ENCODE measurements around the gene COX8A. TPM values are rescaled to one million over a fixed set of nuclear protein-coding genes. Genes with fewer than 3 reads are reported as not detected.

COX8A gene
- polyA plus RNA-seq, 4 donors, result 150 to 327 (median 212) TPM

- no peak for DNase-seq (ENCODE audit: low read depth in 4 of 4, low spot score in 3 of 4)
Observed at GRCh38 chr11:64018310-64018709, 43.9 kb downstream of the COX8A start.

DNA sequence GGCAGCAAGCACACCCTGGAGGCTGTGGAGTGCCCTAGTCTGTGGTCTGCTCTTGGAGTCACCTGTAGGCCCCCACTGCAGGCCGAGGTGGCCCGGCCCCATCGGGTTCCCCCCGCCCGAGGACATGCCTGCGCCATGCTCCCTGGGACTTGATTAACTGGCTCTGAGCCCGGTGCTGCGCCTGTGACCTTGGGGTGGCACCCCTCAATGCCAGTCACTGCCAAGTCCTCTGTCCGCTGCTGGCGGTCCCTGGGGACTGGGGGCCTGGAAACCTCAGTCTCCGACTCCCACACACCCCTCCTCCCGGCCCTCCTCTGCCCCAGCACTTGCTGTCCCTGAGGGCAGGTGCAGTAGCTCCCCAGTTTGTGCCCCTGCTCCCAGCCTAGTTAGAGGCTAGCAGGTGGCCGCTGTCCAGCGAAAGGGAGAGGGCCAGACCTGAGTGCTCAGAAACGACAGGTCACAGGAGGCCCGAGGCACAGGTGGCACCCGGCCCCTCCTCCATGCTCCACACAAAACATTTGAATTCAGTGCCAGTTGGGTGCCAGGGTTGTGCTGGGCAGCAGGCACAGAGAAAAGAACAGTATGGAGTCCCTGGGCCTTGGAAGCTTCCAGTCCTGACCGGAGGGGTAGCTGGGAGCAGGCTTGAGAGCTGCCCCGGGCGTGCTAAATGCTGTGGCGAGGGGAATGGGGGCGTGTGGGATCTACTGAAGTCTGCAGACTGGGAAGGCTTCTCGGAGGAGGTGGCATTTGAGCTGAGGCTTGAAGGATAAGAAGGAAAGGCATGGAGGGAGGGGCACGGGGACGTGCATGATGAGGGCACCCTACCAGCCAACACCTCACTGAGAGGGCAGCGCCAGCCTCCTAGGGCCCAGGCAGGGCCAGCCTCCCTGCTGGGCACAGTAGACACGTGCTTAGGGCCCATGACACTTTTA is 45.0 kb downstream of the COX8A start:
- DNase-seq (ENCODE audit: low read depth in 4 of 4, low spot score in 3 of 4), result no peak

DNA sequence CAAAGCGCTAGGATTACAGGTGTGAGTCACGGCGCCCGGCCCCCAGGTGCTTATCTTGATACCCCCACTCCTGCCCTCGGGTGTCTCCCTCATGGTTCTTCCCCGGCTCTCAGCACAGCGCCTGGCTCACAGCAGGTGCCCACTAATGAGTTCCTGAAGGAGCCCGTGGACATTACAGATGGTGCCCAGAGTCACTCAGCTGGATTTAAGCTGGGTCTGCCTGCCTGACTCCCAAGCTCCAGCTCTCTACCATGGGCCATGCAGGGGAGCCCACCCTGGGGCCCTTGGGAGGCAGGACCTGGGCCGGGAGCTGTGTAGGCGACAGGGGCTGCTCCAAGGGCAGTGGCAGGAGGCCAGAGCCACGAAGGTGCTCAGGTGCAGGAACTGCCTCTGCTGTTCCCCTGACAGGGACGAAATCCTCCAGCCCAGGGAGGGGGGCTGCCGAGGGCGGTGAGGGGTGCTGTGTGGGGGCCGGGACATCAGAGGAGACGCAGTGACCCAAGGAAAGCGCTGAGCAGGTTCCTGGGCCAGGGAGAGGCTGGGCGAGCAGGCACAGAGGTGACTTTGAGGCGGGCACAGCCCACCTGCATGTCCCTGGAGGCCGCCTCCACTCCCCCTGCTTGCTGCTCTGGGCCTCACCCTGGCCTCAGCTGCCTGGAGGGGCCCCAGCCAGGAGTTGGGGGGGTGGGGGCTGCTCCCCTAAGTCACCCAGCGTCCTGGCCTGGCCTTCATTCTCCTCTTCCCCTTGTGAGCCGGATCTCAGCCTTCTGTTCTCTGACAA is 46.7 kb downstream of the COX8A start:
- DNase-seq (ENCODE audit: low read depth in 4 of 4, low spot score in 3 of 4), result no peak

GRCh38 chr11:64021757-64022093 is 47.3 kb downstream of the COX8A start:
- DNase-seq (ENCODE audit: low read depth in 4 of 4, low spot score in 3 of 4), result no peak

DNA sequence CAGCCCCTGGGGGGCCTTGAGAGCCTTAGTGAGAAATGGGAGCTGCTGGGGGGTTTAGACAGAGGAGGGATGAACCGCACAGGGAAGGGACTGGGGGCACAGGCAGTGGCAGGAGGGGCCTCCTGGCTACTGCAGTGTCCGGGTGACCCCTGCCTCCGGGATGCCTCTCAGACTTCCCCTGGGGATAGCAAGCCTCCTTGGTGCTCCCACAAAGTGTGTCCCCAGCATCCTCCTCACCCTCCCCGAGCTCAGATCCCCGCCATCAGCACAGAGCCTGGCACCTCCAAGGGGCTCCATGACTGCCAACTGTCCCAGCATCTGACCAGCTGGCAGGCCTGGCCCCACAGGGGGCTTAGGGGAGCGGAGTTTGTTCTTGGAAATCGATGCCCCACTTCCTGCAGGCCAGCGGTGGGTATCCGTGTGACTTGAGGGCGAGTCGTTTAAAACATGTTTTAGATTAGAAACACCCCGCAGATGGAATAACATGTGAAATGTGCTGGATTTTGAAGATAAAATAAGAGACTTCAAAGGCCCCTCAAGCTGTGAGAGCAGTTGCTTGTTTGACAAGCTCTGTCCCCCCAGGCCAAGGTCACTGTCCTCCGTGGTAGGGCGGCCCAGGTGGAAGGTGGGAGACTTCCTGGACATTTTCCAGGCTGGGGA is 47.8 kb downstream of the COX8A start:
- DNase-seq (ENCODE audit: low read depth in 4 of 4, low spot score in 3 of 4), result no peak

GRCh38 chr11:64023712-64024710 is 49.6 kb downstream of the COX8A start:
- DNase-seq (ENCODE audit: low read depth in 4 of 4, low spot score in 3 of 4), result no peak

GRCh38 chr11:64025205-64025604 is 50.8 kb downstream of the COX8A start:
- DNase-seq (ENCODE audit: low read depth in 4 of 4, low spot score in 3 of 4), result no peak

Other genes starting within 250 kb of the COX8A start
- 10 to 100 TPM; 41.2 to 64.7 (median 47.7) TPM for gene ZFTA, start 205.8 kb upstream of the COX8A start, polyA plus RNA-seq (ENCODE audit: insufficient read length in 4 of 4)
- gene SPINDOC, start 161.2 kb upstream of the COX8A start, polyA plus RNA-seq (ENCODE audit: insufficient read length in 4 of 4), result 10 to 100 TPM; 26.7 to 43.9 (median 27.1) TPM
- 10 to 100 TPM; 25.7 to 41.3 (median 36.5) TPM for gene MARK2, start 135.5 kb upstream of the COX8A start, polyA plus RNA-seq (ENCODE audit: insufficient read length in 4 of 4)
- gene RCOR2, start 57.5 kb upstream of the COX8A start, polyA plus RNA-seq (ENCODE audit: insufficient read length in 4 of 4), result 10 to 100 TPM; 10.5 to 14.5 (median 11.6) TPM
- 10 to 100 TPM; 19.3 to 39.8 (median 32.1) TPM for gene NAA40, start 35.6 kb upstream of the COX8A start, polyA plus RNA-seq (ENCODE audit: insufficient read length in 4 of 4)
- 100 to 1,000 TPM in 2 of 4 donors, 10 to 100 TPM in 2; 67.1 to 112 (median 101) TPM for gene OTUB1, start 11.8 kb downstream of the COX8A start, polyA plus RNA-seq (ENCODE audit: insufficient read length in 4 of 4)
- gene FLRT1, start 61.3 kb downstream of the COX8A start, polyA plus RNA-seq (ENCODE audit: insufficient read length in 4 of 4), result 1 to 10 TPM; 2.1 to 5.5 (median 3.5) TPM
- gene MACROD1, start 191.5 kb downstream of the COX8A start, polyA plus RNA-seq (ENCODE audit: insufficient read length in 4 of 4), result 10 to 100 TPM; 14.9 to 17.8 (median 15.3) TPM
- 100 to 1,000 TPM; 125 to 232 (median 205) TPM for gene STIP1, start 211.6 kb downstream of the COX8A start, polyA plus RNA-seq (ENCODE audit: insufficient read length in 4 of 4)
- gene FERMT3, start 232.1 kb downstream of the COX8A start, polyA plus RNA-seq (ENCODE audit: insufficient read length in 4 of 4), result 1 to 10 TPM; 3.4 to 7.2 (median 5.6) TPM

All from left renal pelvis (tissue), 4 donors.